OCI-LY3 (cell line): ENCODE results near the gene MYO7A.

ENCODE experiments used
- CTCF ChIP-seq: fragments of 200-600, 300-600 bp; sonication (generic); IDR thresholded peaks from 2 replicates; pipeline ENCODE4 v1.5.1; 2014; ENCODE audit warnings: antibody characterized with exemption, low read length, low read depth
- EZH2phosphoT487 ChIP-seq: fragments of 200-600 bp; shearing (Covaris generic); IDR thresholded peaks from 2 replicates; pipeline ENCODE4 v1.6.1; 2018; ENCODE audit warnings: antibody characterized with exemption, mixed run types, low read depth

GRCh38 chr11:77259641-77260040 lies 131.6 kb downstream of the MYO7A start:
- TF ChIP-seq CTCF, result no peak
- no peak for TF ChIP-seq EZH2phosphoT487
